GM12878 (cell line): Measurements from ENCODE around the gene ATP1B2. TPM values are rescaled to one million over a fixed set of nuclear protein-coding genes. Genes with fewer than 3 reads are reported as not detected.

Experiments
- ATAC-seq: fragments of 200-7000 bp; cut with Tn5 transposase; 3 replicates; pipeline ENCODE4 v1.9.1; 2020; ENCODE audit warnings: mild to moderate bottlenecking, moderate library complexity
- BruUV-seq: library from RNA; stranded (reverse); fragments of 400-500 nt; replicated peaks from 2 replicates; lab custom pipeline; 2021; lab: Mats Ljungman, UMichigan
- CTCF ChIA-PET: fragments of 300-600 bp; sonication (Branson Sonifier 250); formaldehyde crosslinking; extraction: SDS; loops from one replicate; lab custom pipeline; 2021; ENCODE audit warnings: inconsistent platforms; lab: Yijun Ruan, JAX
- POLR2A ChIA-PET: fragments of 350-600 bp; formaldehyde crosslinking; extraction: SDS; loops from one replicate; lab custom pipeline; 2021; ENCODE audit warnings: inconsistent platforms; lab: Charles Lee
- RAD21 ChIA-PET: fragments of 300-600 bp; sonication (Branson Sonifier 250); formaldehyde crosslinking; loops from one replicate; lab custom pipeline; 2023; ENCODE audit warnings: antibody characterized with exemption; ENCODE audit not compliant: unreplicated experiment; lab: Charles Lee
- SMC1A ChIA-PET: fragments of 300-600 bp; sonication (Branson Sonifier 250); formaldehyde crosslinking; loops from one replicate; lab custom pipeline; 2023; ENCODE audit not compliant: unreplicated experiment, uncharacterized antibody; lab: Charles Lee
- DNase-seq: peaks from one replicate; pipeline ENCODE4 v3.0.0-alpha.2; 2011; ENCODE audit warnings: low read depth, low spot score
- FAIRE-seq: peaks from 3 replicates; lab custom pipeline; 2011; peaks lifted over from hg19 to GRCh38; lab: Jason Lieb, UNC
- H2AFZ ChIP-seq: 2 replicates; pipeline ENCODE4 v1.6.0; 2011; ENCODE audit warnings: low read depth, low read length, control low read depth; ENCODE audit not compliant: control insufficient read depth
- H3K27ac ChIP-seq: 2 replicates; pipeline ENCODE4 v1.5.1; 2011; ENCODE audit warnings: control low read depth; ENCODE audit not compliant: control insufficient read depth, insufficient read depth
- H3K27me3 ChIP-seq, 2 experiments: replicated peaks in 1 of 2; 2 replicates each; pipeline versions ENCODE4 v1.6.0 to v1.6.1; 2011; ENCODE audit warnings: low read length in 1 of 2; ENCODE audit not compliant: control insufficient read depth in 2 of 2, insufficient read depth in 2 of 2
- H3K36me3 ChIP-seq, 2 experiments: 2 replicates each; pipeline ENCODE4 v1.5.1; 2011; ENCODE audit warnings: low read length in 1 of 2; ENCODE audit not compliant: control insufficient read depth in 2 of 2, insufficient read depth in 2 of 2
- H3K4me1 ChIP-seq: 2 replicates; pipeline ENCODE4 v1.6.1; 2011; ENCODE audit warnings: mild to moderate bottlenecking, low read length, moderate library complexity, mixed read lengths; ENCODE audit not compliant: control insufficient read depth, insufficient read depth
- H3K4me2 ChIP-seq: 2 replicates; pipeline ENCODE4 v1.6.0; 2011; ENCODE audit warnings: control low read depth; ENCODE audit not compliant: control insufficient read depth, insufficient read depth
- H3K4me3 ChIP-seq: fragments of 200-600 bp; sonication (generic); 2 replicates; pipeline ENCODE4 v1.5.1; 2016
- H3K79me2 ChIP-seq: 2 replicates; pipeline ENCODE4 v1.6.0; 2011; ENCODE audit warnings: low read length; ENCODE audit not compliant: control insufficient read depth, insufficient read depth
- H3K9ac ChIP-seq: 2 replicates; pipeline ENCODE4 v1.8.0; 2011; ENCODE audit warnings: low read length, control low read depth, mixed read lengths; ENCODE audit not compliant: control insufficient read depth, insufficient read depth
- H3K9me3 ChIP-seq: replicated peaks from 3 replicates; pipeline ENCODE4 v1.5.1; 2011; ENCODE audit warnings: mild to moderate bottlenecking, low read length; ENCODE audit not compliant: control insufficient read depth, insufficient read depth
- H4K20me1 ChIP-seq: 2 replicates; pipeline ENCODE4 v1.6.0; 2011; ENCODE audit not compliant: control insufficient read depth, insufficient read depth
- E4F1 ChIP-seq: fragments of 450-650 bp; IDR thresholded peaks from 2 replicates; pipeline ENCODE4 v1.6.1; 2018; ENCODE audit warnings: borderline replicate concordance, mild to moderate bottlenecking; ENCODE audit not compliant: partially characterized antibody
- FOS ChIP-seq: IDR thresholded peaks from 3 replicates; pipeline ENCODE4 v1.6.1; 2011; ENCODE audit warnings: borderline replicate concordance; ENCODE audit not compliant: insufficient read length; ENCODE audit errors: extremely low read depth
- HDGF ChIP-seq: fragments of 450-650 bp; IDR thresholded peaks from 2 replicates; pipeline ENCODE4 v1.6.1; 2016; ENCODE audit warnings: antibody characterized with exemption
- IKZF2 ChIP-seq, 2 experiments: fragments of 450-650 bp; IDR thresholded peaks; 2 replicates each; pipeline ENCODE4 v1.6.1; 2017; ENCODE audit warnings: mild to moderate bottlenecking in 2 of 2, moderate library complexity in 2 of 2
- MTA2 ChIP-seq: fragments of 450-650 bp; IDR thresholded peaks from 2 replicates; pipeline ENCODE4 v1.6.1; 2016; ENCODE audit warnings: low read depth, mild to moderate bottlenecking, moderate library complexity
- MYB ChIP-seq: fragments of 150-350 bp; IDR thresholded peaks from 2 replicates; pipeline ENCODE4 v1.6.1; 2014; ENCODE audit warnings: mild to moderate bottlenecking, low read depth, low read length, borderline replicate concordance
- RAD21 ChIP-seq: IDR thresholded peaks from 2 replicates; pipeline ENCODE4 v1.6.1; 2011; ENCODE audit warnings: mild to moderate bottlenecking, low read depth, low read length, moderate library complexity; ENCODE audit not compliant: insufficient read depth
- TCF12 ChIP-seq: IDR thresholded peaks from 2 replicates; pipeline ENCODE4 v1.6.1; 2011; ENCODE audit warnings: low read depth, mild to moderate bottlenecking, low read length
- WRNIP1 ChIP-seq: IDR thresholded peaks from 2 replicates; pipeline ENCODE4 v1.6.1; 2011; ENCODE audit warnings: low read depth, low read length, improper control_type of control experiment, borderline replicate concordance
- ZNF622 ChIP-seq: fragments of 450-650 bp; IDR thresholded peaks from 2 replicates; pipeline ENCODE4 v1.6.1; 2017; ENCODE audit warnings: mild to moderate bottlenecking, inconsistent platforms
- WGBS: methylation state at CpG from one replicate; pipeline ENCODE4 v1.1.6; 2016; ENCODE audit warnings: low lambda C conversion rate; ENCODE audit not compliant: insufficient replicate concordance, insufficient coverage; ENCODE audit errors: missing lambda C conversion rate; 5-methylcytosine and 5-hydroxymethylcytosine counted together
- in situ Hi-C: fragments of 300-500 bp; cut with MboI; formaldehyde crosslinking; loops from 9 replicates; pipeline ENCODE4 v1.14.3; 2018; ENCODE audit warnings: mixed read lengths
- intact Hi-C: fragments of 100-400 bp; cut with micrococcal nuclease; formaldehyde crosslinking; loops from one replicate; pipeline ENCODE4 v1.14.2; 2022; ENCODE audit not compliant: unreplicated experiment
- polyA plus RNA-seq, 11 experiments: library from polyadenylated mRNA; depleted of rRNA in 4 of 11; unstranded in 6 of 11; stranded (reverse) in 5 of 11; fragments of >200 nt; fragmentation: Nextera tagmentation in 4 of 11; fragmentation: Illumina TruSeq in 1 of 11; extraction: Ambion mirVana in 4 of 11; extraction: Trizol in 1 of 11; gene quantifications; 1 replicate in 1 of 11; 2 replicates in 10 of 11; pipeline versions ENCODE4 v1.2.1 to v1.2.3, GENCODE V29; 2011 to 2016; ENCODE audit warnings: inconsistent platforms in 2 of 11, missing spikeins in 2 of 11, low read depth in 1 of 11
- total RNA-seq, 4 experiments: library from RNA; depleted of rRNA in 3 of 4; stranded (reverse); fragments of >200 nt in 3 of 4; fragmentation: Illumina TruSeq in 1 of 4; extraction: Trizol in 1 of 4; gene quantifications; 2 replicates each; pipeline versions ENCODE4 v1.2.1 to v1.2.3, GENCODE V29; 2013 to 2021

ATP1B2 gene
- total and polyA plus RNA-seq, 10 of the 15 experiments (the other 5 are each of a cell fraction or from before 2014, with no cell fraction given): 0.03 to 0.29 (median 0.15) TPM; not detected in 3

DNA sequence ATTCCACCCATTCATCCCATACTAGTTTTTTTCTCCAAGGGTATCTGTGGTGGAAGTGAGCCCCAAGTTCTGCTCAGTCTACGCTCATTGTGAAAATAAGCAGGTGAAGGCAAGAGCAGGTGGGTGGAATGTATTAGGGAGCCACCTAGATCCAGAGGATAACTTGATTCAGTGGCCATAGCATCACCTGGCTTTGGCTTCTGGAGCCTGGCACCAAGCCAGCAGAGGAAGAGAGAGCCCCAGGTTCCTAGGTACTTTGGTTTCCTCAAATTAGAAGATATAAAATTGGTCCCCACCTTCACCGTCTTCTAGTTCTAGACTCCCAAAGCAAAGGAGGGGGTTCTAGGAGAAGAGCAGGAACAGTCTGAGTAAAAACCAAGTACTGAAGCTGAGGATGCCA lies 40.1 kb upstream of the ATP1B2 start (continued):
- no peak for TF ChIP-seq MYB

GRCh38 chr17:7611635-7612293 lies 39.0 kb upstream of the ATP1B2 start:
- SMC1A ChIA-PET: interaction anchor here (0.6 to 2.9 kb wide), 3 partner anchors 16 to 35 kb away, joined by 3 to 12 read pairs (median 7); partner anchors contain the start of genes MPDU1 and SAT2
- no peaks in the 10 kb centered on the region for H3K9me3 ChIP-seq
- H3K27ac ChIP-seq: no peak overlapping the region
- H3K4me2 ChIP-seq: peak overlapping the region; percentile 40
- ATAC-seq: no peak
- no peak overlapping the region for H3K9ac ChIP-seq
- FAIRE-seq: no peak
- no peaks in the 10 kb centered on the region; the same call in 1 of the 2 replicates for H4K20me1 ChIP-seq
- H3K36me3 ChIP-seq: peaks cover 0 to 4% of the 10 kb centered on the region in 2 experiments; a peak in 1 of 4 replicates
- CTCF ChIA-PET: interaction anchor here (0.6 to 3.6 kb wide), 10 partner anchors 21 to 685 kb away, joined by 3 to 18 read pairs (median 4); partner anchors contain the start of genes MPDU1, TP53 and WRAP53
- POLR2A ChIA-PET: interaction anchor here (0.8 to 2.6 kb wide), 7 partner anchors 16 to 74 kb away, joined by 3 to 8 read pairs (median 4); partner anchors contain the start of genes ATP1B2 and SAT2
- no peaks in the 10 kb centered on the region for H3K27me3 ChIP-seq
- H3K4me1 ChIP-seq: peaks cover 4% of the 10 kb centered on the region; the same call in 1 of the 2 replicates
- H2AFZ ChIP-seq: no peak overlapping the region
- intact Hi-C loops (loop anchor here (5.0 kb wide), 1 partner anchor 76 kb away; the partner anchor contains the start of genes TP53 and WRAP53), in situ Hi-C loops (no loop called here)
- DNase-seq: no peak
- no TSS peak for BruUV-seq
- peaks cover 31% of the 10 kb centered on the region for H3K79me2 ChIP-seq
- WGBS: 46% methylated on average over 3 of the region's 3 CpGs
- TF ChIP-seq E4F1: no peak
- no peak for TF ChIP-seq FOS
- no peak for TF ChIP-seq WRNIP1
- no peak for TF ChIP-seq TCF12
- no peak for TF ChIP-seq IKZF2 (IDR thresholded peaks at IDR 0.05)
- TF ChIP-seq ZNF622: no peak
- TF ChIP-seq HDGF: no peak
- TF ChIP-seq RAD21: no peak
- TF ChIP-seq MTA2: no peak
- H3K4me3 ChIP-seq: peak overlapping the region; percentile 40
- RAD21 ChIA-PET: interaction anchor here (0.8 kb wide), 1 partner anchor 77 kb away, joined by 3 read pairs; the partner anchor contains the start of gene WRAP53
